Muscle of arm (tissue), 12 donors: Measurements from ENCODE around the gene SELENOO. TPM values are rescaled to one million over a fixed set of nuclear protein-coding genes. Genes with fewer than 3 reads are reported as not detected.

Experiments used
- DNase-seq: peaks from one replicate; pipeline ENCODE4 v3.0.0-alpha.2; 2013
- polyA plus RNA-seq, 12 donors: library from polyadenylated mRNA; unstranded; fragments of 120-200 nt; gene quantifications; one replicate each; pipeline ENCODE4 v1.2.1, GENCODE V29; 2013; ENCODE audit not compliant: insufficient read length in 12 of 12

The SELENOO gene
- polyA plus RNA-seq, 12 donors, result 7.9 to 18.4 (median 10.6) TPM; not detected in 1

DNA sequence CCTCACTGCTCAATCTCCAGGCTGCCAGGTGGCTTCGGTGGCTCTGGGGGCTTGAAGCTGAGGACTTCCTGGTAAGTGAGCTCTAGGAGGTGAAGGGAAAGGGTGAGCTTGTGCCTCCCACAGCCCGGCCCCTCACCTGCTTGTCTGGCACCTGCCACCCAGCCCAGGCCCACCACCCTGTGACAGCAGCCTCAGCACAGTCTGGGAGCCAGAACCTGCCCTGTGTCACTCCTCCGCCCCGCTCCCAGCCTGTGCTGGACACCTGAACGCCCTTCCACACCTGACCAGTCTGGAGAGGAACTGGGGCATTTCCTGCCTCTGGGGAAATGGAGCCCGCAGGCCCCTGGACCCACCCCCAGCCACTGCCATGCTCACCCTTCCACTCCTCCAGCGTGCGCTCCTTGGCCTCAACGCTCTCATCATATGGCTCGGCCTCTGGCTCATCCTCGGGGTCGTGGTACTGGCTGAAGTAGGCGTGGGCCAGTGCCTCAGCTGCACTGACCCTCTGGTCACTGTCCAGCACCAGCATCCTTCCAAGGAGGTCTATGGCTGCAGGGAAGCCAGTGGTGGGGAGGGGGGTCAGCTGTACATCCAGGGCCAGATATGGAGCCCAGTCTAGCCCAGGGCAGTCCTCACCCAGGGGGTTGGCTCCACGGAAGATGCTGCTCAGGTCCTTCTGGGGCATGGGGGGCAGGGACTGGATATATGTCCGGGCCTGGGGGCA is 64.3 kb downstream of the SELENOO start:
- no peak for DNase-seq

- no peak for DNase-seq
These were observed 66.2 kb downstream of the SELENOO start for GRCh38 chr22:50266994-50267393.

Other genes with a start within 250 kb of the SELENOO start
- gene PIM3, start 240.2 kb upstream of the SELENOO start, polyA plus RNA-seq, result 10 to 100 TPM in 8 of 12 donors, 1 to 10 TPM in 3, not detected in 1; 9.0 to 28.2 (median 11.3) TPM
- under 1 TPM in 3 of 12 donors, not detected in 9; 0.07 to 0.92 (median 0.10) TPM for gene IL17REL, start 188.2 kb upstream of the SELENOO start, polyA plus RNA-seq
- gene TTLL8, start 142.7 kb upstream of the SELENOO start, polyA plus RNA-seq, result not detected
- gene MLC1, start 115.6 kb upstream of the SELENOO start, polyA plus RNA-seq, result 1 to 10 TPM in 4 of 12 donors, under 1 TPM in 6, not detected in 2; 0.59 to 3.3 (median 0.93) TPM
- gene MOV10L1, start 111.0 kb upstream of the SELENOO start, polyA plus RNA-seq, result under 1 TPM in 9 of 12 donors, not detected in 3; 0.10 to 0.73 (median 0.49) TPM
- under 1 TPM in 7 of 12 donors, not detected in 5; 0.05 to 0.43 (median 0.16) TPM for gene PANX2, start 30.3 kb upstream of the SELENOO start, polyA plus RNA-seq
- 10 to 100 TPM in 11 of 12 donors, not detected in 1; 13.4 to 21.8 (median 15.0) TPM for gene TRABD, start 15.1 kb upstream of the SELENOO start, polyA plus RNA-seq
- gene TUBGCP6, start 44.0 kb downstream of the SELENOO start, polyA plus RNA-seq, result 10 to 100 TPM in 11 of 12 donors, not detected in 1; 18.2 to 36.0 (median 28.9) TPM
- gene HDAC10, start 50.3 kb downstream of the SELENOO start, polyA plus RNA-seq, result 10 to 100 TPM in 11 of 12 donors, not detected in 1; 10.6 to 40.6 (median 13.2) TPM
- 100 to 1,000 TPM in 1 of 12 donors, 10 to 100 TPM in 10, 1 to 10 TPM in 1; 9.0 to 156 (median 18.0) TPM for gene MAPK12, start 60.7 kb downstream of the SELENOO start, polyA plus RNA-seq
- gene MAPK11, start 69.4 kb downstream of the SELENOO start, polyA plus RNA-seq, result 1 to 10 TPM in 11 of 12 donors, not detected in 1; 4.4 to 7.4 (median 5.5) TPM
- gene PLXNB2, start 106.6 kb downstream of the SELENOO start, polyA plus RNA-seq, result 100 to 1,000 TPM in 3 of 12 donors, 10 to 100 TPM in 8, not detected in 1; 67.3 to 124 (median 74.3) TPM
- gene DENND6B, start 126.0 kb downstream of the SELENOO start, polyA plus RNA-seq, result 10 to 100 TPM in 1 of 12 donors, 1 to 10 TPM in 9, not detected in 2; 4.0 to 11.9 (median 4.4) TPM
- 10 to 100 TPM in 11 of 12 donors, not detected in 1; 23.5 to 43.1 (median 30.7) TPM for gene PPP6R2, start 142.3 kb downstream of the SELENOO start, polyA plus RNA-seq